WI38 (cell line): ENCODE results near the gene HOXD11.

ENCODE experiments used
- H3K4me3 ChIP-seq: 2 replicates; pipeline ENCODE4 v1.5.1; 2011; ENCODE audit warnings: low read depth, mild to moderate bottlenecking, control low read depth, low read length
- TF ChIP-seq, protein P1 (sequence below): IDR thresholded peaks from 2 replicates; pipeline ENCODE4 v1.5.1; 2012; ENCODE audit warnings: low read depth, mild to moderate bottlenecking, control low read depth, low read length

Gene HOXD11

GRCh38 chr2:176149481-176149938, 42.4 kb downstream of the HOXD11 start:
- TF ChIP-seq, protein P1, sequence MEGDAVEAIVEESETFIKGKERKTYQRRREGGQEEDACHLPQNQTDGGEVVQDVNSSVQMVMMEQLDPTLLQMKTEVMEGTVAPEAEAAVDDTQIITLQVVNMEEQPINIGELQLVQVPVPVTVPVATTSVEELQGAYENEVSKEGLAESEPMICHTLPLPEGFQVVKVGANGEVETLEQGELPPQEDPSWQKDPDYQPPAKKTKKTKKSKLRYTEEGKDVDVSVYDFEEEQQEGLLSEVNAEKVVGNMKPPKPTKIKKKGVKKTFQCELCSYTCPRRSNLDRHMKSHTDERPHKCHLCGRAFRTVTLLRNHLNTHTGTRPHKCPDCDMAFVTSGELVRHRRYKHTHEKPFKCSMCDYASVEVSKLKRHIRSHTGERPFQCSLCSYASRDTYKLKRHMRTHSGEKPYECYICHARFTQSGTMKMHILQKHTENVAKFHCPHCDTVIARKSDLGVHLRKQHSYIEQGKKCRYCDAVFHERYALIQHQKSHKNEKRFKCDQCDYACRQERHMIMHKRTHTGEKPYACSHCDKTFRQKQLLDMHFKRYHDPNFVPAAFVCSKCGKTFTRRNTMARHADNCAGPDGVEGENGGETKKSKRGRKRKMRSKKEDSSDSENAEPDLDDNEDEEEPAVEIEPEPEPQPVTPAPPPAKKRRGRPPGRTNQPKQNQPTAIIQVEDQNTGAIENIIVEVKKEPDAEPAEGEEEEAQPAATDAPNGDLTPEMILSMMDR = no peak
- H3K4me3 ChIP-seq = no peak overlapping the region

DNA sequence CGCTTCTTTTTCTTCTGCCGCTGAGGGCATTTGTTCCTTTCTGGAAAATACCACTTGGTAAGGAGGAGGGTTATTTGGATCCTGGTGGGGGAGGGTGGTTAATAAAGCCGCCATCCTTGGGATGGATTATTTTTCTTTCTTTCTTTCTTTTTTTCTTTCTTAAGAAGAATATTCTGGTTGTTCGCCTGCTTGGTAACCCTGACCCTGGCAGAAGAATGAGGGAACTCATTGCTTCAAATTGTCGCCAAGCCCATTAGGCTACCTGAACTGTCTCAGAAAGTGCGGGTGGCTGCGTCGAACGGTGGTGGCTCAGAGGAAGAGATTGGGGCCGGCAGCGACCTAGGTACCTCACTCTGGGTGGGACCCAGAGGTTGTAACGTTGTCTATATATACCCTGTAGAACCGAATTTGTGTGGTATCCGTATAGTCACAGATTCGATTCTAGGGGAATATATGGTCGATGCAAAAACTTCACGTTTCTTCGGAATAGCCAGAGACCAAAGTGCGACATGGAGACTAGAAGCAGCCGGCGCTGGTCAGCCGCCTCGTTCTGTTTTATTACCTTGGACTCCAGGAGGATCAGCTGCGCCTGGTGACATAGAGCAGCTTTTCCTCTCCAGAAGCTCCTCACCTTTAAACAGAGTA, 43.0 kb downstream of the HOXD11 start:
- TF ChIP-seq, protein P1 = no peak
- H3K4me3 ChIP-seq = no peak overlapping the region

- H3K4me3 ChIP-seq = no peak overlapping the region
- TF ChIP-seq, protein P1 = no peak
These were observed 43.7 kb downstream of the HOXD11 start for GRCh38 chr2:176150584-176151441.

- no peak within 1 kb of the TSS for H3K4me3 ChIP-seq
- TF ChIP-seq, protein P1 = no peak
These were observed 44.6 kb downstream of the HOXD11 start, which contains the start of gene HOXD4 for GRCh38 chr2:176151442-176152287. TSS of gene HOXD4 (plus strand) at chr2:176151550. CDS start at chr2:176151634, 84 bp downstream.

GRCh38 chr2:176152350-176153181, 45.5 kb downstream of the HOXD11 start:
- TF ChIP-seq, protein P1 = no peak
- H3K4me3 ChIP-seq = no peak overlapping the region

DNA sequence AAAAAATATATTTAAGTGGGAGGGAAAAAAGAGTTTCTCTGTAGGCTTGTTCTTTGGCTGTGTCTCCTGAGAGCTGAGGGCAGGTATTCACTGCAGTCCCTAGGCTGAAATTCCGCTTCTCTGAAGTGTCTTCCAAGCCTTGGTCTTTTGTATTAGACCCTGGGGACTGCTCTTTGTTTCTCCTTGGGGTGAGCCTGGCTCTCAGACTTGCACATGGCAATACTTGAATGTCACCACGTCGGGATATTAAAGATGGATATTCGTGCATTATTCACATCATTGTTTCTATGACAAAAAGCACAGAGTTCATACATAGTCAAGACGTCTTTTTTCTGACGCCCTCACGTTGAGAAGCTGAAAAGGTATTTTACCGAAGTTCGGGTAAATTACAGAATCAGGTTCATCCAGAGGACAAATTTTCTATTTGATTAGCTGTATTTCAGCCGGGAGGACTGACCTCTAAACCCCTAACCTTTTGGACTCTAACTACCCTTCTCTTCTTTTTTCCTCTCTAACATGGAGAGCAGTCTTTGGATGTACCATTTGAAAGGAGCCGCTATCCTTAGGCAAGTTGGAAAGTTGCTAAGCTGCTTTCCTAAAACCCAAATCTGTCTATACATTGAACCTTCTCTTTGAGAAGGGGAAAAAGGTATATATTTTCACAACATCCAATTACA, 47.6 kb downstream of the HOXD11 start:
- H3K4me3 ChIP-seq = no peak overlapping the region
- TF ChIP-seq, protein P1 = no peak
